ENCODE measurements around the gene GRID1.

DNA sequence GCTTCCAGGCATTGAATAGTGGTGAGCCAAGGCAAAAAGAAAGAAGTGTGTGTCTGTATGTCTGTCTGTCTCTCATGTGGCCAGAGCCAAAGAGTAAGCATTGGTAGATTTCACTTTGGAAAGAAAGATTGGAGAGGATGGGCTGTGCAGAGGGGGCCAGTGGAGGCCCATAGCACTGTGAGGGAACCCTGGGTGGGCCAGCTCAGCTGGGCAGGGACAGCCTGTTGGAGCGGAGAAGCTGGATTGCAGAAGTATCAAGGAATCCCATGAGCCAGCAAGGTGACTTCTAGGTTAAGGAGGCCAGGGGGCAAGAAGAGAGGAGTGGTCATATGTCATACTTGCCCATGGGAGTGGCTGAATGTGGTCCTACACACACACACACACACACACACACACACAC lies 1.5 kb upstream of the GRID1 start:
- TF ChIP-seq GATA3 (IDR thresholded peaks at IDR 0.05; ENCODE audit: low read depth, low read length): no peak
- no peak for TF ChIP-seq GATA2 (IDR thresholded peaks at IDR 0.05; ENCODE audit: low read depth, low read length)

All from SH-SY5Y (cell line).